Measurements from ENCODE around the gene ADA. TPM values are rescaled to one million over a fixed set of nuclear protein-coding genes. Genes with fewer than 3 reads are reported as not detected.
"Not testable (repeated sequence)": the region's sequence is repeated elsewhere in the genome, so short reads cannot be mapped to it uniquely, and the experiment has no call there.

ADA gene
- total RNA-seq, 1 donor from 2014 or later, result 19.2 TPM

DNA sequence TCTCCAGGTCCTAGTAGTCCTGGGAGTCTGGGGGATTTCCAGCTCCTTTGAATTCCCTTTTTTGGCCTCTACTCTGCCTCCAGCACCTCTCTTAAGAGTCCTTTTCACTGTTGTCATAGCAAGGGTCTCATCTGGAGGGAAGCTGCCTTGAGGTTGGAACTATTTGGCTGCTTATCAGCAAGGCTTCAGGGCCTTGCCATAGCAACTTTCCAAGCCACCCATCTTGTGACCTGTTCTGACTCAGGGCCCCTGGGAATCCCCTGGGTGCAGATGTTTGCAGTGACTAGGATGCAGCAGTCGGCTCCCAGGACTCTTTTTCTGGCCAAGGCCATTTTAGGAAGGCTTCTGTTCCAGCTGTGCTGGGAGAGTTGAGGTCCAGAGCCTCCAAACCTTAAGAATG is 56.8 kb downstream of the ADA start:
- Histone ChIP-seq H3K27me3 (ENCODE audit: control insufficient read depth, insufficient read depth, low read length) (no peaks in the 10 kb centered on the region), H3K4me3 (ENCODE audit: low read depth, low read length) (no peak overlapping the region), H3K36me3 (ENCODE audit: control insufficient read depth, insufficient read depth, low read length) (no peaks in the 10 kb centered on the region)
- TF ChIP-seq, protein P1, sequence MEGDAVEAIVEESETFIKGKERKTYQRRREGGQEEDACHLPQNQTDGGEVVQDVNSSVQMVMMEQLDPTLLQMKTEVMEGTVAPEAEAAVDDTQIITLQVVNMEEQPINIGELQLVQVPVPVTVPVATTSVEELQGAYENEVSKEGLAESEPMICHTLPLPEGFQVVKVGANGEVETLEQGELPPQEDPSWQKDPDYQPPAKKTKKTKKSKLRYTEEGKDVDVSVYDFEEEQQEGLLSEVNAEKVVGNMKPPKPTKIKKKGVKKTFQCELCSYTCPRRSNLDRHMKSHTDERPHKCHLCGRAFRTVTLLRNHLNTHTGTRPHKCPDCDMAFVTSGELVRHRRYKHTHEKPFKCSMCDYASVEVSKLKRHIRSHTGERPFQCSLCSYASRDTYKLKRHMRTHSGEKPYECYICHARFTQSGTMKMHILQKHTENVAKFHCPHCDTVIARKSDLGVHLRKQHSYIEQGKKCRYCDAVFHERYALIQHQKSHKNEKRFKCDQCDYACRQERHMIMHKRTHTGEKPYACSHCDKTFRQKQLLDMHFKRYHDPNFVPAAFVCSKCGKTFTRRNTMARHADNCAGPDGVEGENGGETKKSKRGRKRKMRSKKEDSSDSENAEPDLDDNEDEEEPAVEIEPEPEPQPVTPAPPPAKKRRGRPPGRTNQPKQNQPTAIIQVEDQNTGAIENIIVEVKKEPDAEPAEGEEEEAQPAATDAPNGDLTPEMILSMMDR (IDR thresholded peaks at IDR 0.05; ENCODE audit: insufficient read depth, low read length, poor library complexity, severe bottlenecking), result no peak
- DNase-seq (ENCODE audit: low read depth), result peak; percentile 75

DNA sequence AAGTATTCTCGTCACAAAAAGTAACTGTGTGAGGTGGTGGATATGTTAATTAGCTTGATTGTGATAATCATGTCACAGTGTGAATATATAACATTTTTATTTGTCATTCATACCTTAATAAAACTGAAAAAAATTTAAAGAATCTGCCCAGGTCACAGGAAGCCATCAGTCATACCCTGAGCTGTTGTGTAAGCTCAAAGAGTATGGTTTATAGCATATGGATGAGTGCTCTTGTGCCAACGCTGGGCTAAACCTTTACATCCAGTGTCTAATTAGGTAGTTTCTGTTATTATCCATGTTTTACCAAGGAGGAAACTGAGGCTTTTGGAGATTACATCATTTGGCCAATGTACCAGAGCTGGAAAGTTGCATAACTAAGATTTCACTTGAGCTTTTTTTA is 57.7 kb downstream of the ADA start:
- TF ChIP-seq, protein P1 (IDR thresholded peaks at IDR 0.05; ENCODE audit: insufficient read depth, low read length, poor library complexity, severe bottlenecking), result no peak

DNA sequence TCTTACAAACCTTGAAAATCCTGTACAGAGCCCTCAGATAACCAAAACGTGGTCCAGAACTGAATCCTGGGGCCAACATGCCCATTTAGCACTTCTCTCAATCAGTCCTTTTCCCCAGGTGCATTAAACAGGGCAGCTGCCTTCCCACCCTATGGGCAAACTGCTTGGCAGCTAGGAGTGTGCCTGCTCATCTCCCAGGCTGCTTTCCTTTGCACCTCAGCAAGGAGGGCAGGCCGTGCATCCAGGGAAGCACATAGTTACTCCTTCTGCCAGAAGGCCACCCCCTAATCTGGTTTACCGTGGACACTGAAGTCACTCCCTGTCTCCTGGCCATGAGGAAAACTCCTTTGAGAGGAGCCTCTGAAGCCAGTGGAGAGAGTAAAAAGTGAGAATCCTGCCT is 59.1 kb downstream of the ADA start:
- H3K36me3 ChIP-seq (ENCODE audit: control insufficient read depth, insufficient read depth, low read length), result no peaks in the 10 kb centered on the region
- no peak for DNase-seq (ENCODE audit: low read depth)
- H3K4me3 ChIP-seq (ENCODE audit: low read depth, low read length), result no peak overlapping the region
- no peaks in the 10 kb centered on the region for H3K27me3 ChIP-seq (ENCODE audit: control insufficient read depth, insufficient read depth, low read length)
- TF ChIP-seq, protein P1 (IDR thresholded peaks at IDR 0.05; ENCODE audit: insufficient read depth, low read length, poor library complexity, severe bottlenecking), result no peak

More for the DNA sequence above, 57.7 kb downstream of the ADA start:
- Histone ChIP-seq H3K4me3 (ENCODE audit: low read depth, low read length) (no peak overlapping the region), H3K36me3 (ENCODE audit: control insufficient read depth, insufficient read depth, low read length) (no peaks in the 10 kb centered on the region), H3K27me3 (ENCODE audit: control insufficient read depth, insufficient read depth, low read length) (no peaks in the 10 kb centered on the region)
- no peak for DNase-seq (ENCODE audit: low read depth)

DNA sequence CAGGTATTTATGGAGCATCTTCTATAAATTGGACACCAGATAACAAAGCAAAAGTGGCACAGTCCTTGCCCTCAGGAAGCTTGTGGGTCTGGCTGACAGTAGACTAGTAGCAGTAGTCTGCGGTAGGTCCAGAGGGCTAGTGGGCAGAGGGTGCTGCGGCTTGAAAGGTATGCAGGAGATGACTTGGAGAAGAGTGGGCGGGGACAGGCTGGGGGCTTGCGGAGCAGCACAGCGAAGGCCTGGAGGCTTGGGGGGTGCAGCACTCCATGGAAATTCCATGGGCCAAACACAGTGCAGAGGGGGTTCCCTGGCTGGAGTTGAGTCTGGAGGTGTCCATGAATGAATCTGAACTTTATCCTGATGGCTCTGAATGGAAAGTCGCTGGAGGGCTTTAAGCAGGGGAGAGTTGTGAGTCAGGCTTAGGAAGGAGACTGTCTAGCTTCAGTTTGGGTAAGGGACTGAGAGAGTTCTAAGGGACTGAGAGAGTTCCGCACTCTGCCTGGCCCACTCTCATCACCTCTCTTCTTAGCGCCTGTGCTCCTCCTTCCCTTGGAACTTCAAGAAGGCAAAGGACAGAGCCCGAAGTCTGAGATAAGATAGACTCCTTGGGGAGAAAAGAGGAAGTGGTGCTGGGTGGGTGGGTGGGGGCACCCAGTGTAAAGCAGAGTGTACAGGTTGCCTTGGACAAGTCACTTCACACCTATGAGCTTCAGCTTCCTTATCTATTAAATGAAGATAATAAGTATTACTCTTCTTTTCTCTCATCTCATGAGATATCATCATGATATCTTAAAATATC is 60.3 kb downstream of the ADA start:
- H3K4me3 ChIP-seq (ENCODE audit: low read depth, low read length), result no peak overlapping the region
- H3K27me3 ChIP-seq (ENCODE audit: control insufficient read depth, insufficient read depth, low read length), result no peaks in the 10 kb centered on the region
- no peaks in the 10 kb centered on the region for H3K36me3 ChIP-seq (ENCODE audit: control insufficient read depth, insufficient read depth, low read length)
- TF ChIP-seq, protein P1 (IDR thresholded peaks at IDR 0.05; ENCODE audit: insufficient read depth, low read length, poor library complexity, severe bottlenecking), result no peak
- DNase-seq (ENCODE audit: low read depth), result no peak

DNA sequence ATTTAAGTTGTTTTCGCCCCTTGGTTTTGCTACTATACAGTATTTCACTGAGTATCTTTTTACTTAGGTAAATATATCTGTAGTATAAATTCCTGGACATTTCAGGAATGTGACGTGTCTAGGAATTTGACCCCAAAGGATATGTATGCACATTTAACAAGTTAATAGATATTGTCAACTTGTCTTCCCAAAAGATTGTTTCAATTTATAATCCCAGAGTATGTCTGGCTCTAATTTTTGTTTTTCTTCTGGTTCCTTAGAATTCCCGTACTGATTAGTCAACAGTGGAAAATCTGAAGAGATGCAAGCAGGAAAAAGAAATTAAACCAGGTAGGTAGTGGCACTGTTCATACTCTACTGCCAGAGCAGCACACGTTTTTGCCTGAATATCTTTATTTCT is 62.0 kb downstream of the ADA start:
- Histone ChIP-seq H3K36me3 (ENCODE audit: control insufficient read depth, insufficient read depth, low read length) (no peaks in the 10 kb centered on the region), H3K4me3 (ENCODE audit: low read depth, low read length) (no peak overlapping the region), H3K27me3 (ENCODE audit: control insufficient read depth, insufficient read depth, low read length) (no peaks in the 10 kb centered on the region)
- DNase-seq (ENCODE audit: low read depth), result no peak
- TF ChIP-seq, protein P1 (IDR thresholded peaks at IDR 0.05; ENCODE audit: insufficient read depth, low read length, poor library complexity, severe bottlenecking), result no peak

DNA sequence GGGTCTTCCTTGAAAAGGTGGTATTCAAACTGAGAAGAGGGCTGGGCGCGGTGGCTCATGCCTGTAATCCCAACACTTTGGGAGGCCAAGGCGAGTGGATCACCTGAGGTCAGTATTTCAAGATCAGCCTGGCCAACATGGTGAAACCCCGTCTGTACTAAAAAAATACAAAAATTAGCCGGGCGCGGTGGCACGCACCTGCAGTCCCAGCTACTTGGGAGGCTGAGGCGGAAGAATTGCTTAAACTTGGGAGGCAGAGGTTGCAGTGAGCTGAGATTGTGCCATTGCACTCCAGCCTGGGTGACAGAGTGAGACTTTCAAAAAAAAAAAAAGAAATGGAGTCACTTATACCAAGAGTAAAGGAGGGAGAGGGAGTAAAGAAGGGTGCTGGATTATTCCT is 63.2 kb downstream of the ADA start:
- not testable (repeated sequence) for H3K4me3 ChIP-seq (ENCODE audit: low read depth, low read length); DNase-seq (ENCODE audit: low read depth); H3K27me3 ChIP-seq (ENCODE audit: control insufficient read depth, insufficient read depth, low read length); H3K36me3 ChIP-seq (ENCODE audit: control insufficient read depth, insufficient read depth, low read length)

Data from kidney epithelial cell (primary cell).